Renal pelvis (tissue), 4 donors: ENCODE results near the gene HDHD5. TPM values are rescaled to one million over a fixed set of nuclear protein-coding genes. Genes with fewer than 3 reads are reported as not detected.

Experiments
- DNase-seq: peaks from one replicate; pipeline ENCODE4 v3.0.0-alpha.2; 2013
- polyA plus RNA-seq, 3 donors: library from polyadenylated mRNA; unstranded; fragments of 120-200 nt; gene quantifications; one replicate each; pipeline ENCODE4 v1.2.1, GENCODE V29; 2013; ENCODE audit not compliant: insufficient read length in 3 of 3

Gene HDHD5
- polyA plus RNA-seq, 3 donors = 38.7 to 46.6 (median 44.7) TPM

- no peak for DNase-seq
Observed at GRCh38 chr22:17130199-17130598, 28.9 kb downstream of the HDHD5 start.

DNA sequence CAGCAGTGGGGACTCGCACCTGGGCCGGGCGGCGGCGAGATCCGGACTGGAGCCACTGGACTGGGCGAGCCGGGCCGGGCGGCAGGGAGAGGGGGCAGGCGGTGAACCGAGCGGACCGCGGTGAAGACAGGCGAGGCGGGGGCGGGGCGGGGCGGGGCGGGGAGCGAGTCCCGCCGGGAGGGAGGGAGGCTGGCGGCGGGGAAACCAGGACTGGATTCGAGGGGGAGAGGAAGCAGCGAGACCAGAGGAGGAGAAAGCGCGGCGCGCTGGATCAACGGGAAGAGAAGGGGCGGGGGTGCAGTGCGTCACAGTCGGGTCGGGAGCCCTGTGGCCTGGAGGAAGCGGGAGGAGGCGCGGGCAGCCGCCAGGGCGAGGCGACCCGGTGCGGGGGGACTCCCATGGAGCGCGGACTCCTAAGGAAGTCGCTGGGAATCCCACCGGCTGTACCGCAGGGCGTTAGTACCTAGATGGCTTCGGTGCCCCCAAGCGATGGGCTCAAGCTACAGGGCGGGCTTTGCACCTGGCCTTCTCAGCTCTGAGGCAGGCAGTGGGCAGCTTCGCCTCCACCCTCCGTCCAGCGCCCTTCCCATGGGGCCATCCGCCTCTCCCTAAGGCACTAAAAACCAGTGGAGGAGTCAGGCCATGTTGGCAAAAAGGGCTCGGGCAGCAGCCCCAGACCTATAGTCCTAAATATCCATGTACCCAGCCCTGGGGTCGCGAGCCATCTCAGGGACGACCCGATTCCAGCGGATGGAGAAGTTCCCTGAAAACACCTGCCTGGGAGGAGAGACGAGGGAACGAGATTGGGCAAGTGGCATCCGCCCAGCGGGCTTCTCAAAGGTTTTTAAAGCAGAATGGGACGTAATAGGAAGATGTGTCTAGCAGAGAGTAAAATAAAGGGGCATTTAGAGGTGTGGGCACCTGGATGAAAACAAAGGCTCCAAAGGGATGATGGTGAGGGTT lies 37.6 kb downstream of the HDHD5 start, which contains the start of gene TMEM121B:
TSS of gene TMEM121B (minus strand) at position 128 of the 963 bp plus-strand sequence. CDS start 233 bp downstream, outside the sequence.
- DNase-seq = peak; percentile 75

- no peak for DNase-seq
Observed at GRCh38 chr22:17120711-17121232, 38.3 kb downstream of the HDHD5 start.

DNA sequence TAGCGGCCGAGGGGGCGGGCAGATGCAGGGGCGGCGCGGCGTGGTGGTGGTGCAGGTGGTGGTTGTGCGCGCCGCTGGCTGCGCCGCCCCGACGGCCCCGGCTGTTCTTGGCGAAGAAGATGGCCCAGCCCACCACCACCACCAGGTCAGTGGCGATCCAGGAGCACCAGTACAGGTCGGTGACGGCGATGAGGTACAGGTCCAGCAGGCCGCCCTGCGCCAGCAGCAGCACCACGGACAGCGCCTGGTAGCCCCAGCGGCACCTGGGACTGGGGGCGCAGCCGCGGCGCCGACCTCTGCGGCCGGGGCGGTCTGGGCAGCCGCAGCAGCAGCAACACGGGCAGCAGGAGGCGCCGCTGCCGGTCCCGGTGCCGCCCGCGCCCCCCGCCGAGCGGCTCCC lies 38.8 kb downstream of the HDHD5 start:
- peak; percentile 69 for DNase-seq

DNA sequence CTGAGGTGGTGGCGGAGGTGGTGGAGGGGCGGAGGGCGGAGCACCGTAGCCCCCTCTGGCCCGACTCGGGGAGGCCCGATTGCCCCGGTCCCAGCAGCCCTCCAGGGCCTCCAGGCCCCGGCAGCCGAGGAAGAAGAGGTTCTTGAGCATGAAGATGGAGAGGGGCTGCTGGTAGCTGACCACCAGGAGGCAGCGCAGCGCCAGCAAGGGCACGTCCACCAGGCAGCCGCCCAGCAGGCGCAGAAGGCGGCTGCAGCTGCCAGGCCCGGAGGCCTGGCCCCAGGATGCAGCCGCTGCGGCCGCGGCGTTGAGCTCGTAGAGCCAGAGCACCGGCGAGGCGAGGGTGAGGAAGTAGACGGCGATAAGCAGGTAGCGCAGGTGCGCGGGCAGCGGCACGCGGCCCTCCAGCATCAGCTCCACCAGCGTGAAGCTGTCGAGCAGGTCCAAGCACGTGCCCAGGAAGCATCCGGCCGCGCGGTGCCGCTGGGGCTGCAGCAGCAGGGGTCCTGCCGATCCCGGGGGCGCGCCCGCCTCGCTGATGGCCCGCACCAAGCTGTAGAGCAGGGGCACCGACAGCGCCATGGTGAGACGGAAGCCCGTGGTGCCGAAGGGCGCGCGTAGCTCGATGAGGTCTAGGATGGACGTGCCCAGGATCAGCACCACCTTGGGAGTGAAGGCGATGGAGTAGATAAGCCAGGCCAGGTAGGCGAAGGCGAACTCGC lies 39.4 kb downstream of the HDHD5 start:
- no peak for DNase-seq

DNA sequence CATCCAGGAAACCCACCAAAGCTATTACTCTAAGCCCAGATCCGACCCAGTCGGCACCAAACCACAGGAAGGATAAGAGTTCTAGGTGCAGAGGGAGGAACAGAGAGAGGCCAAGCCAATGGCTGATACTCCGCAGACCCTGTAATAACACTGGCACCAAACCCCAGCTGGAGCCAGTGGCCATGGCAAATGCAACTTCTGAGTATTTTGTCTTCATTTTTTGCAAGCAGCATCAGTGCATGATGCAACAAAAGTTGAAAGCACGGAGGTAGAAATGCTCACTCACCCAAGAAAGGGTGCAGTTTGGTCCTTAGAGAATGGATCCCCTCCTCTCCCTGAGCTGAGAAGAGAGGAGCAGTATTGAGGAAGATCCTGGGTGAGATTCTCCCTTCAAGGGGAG lies 40.7 kb downstream of the HDHD5 start:
- no peak for DNase-seq

GRCh38 chr22:17117890-17118289 lies 41.2 kb downstream of the HDHD5 start:
- no peak for DNase-seq

GRCh38 chr22:17117400-17117799 lies 41.7 kb downstream of the HDHD5 start:
- DNase-seq = no peak

GRCh38 chr22:17116572-17117330 lies 42.3 kb downstream of the HDHD5 start:
- DNase-seq = no peak

DNA sequence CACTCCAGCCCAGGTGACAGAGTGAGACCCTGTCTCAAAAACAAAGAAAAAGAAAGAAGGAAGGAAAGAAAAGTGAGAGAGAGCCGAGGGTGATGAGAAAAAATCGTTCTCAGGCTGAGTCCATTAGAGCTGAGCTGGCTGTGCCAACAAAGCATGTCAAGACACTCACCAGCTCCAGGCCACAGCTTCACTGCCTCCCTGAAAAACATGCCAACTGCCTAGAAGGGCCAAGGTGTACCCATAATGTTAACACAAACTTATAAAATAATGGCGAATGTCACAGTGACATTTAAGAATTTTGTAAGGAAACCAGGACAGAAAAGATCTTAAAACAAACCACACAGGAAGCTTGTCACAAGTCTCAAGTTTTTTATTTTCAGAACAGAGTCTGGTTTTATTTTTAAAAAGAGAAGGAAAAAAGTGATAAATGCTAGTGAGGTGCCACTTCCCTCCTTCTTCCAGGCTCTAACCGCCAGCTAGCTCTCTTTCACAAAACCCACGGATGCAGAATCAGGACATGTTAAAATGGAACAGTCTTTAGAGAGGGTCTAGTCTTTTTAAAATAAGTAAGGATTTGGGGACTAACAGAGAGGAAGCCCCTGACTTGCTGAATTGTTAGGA lies 43.0 kb downstream of the HDHD5 start:
- DNase-seq = no peak

- no peak for DNase-seq
Observed at GRCh38 chr22:17115236-17115635, 43.8 kb downstream of the HDHD5 start.

DNA sequence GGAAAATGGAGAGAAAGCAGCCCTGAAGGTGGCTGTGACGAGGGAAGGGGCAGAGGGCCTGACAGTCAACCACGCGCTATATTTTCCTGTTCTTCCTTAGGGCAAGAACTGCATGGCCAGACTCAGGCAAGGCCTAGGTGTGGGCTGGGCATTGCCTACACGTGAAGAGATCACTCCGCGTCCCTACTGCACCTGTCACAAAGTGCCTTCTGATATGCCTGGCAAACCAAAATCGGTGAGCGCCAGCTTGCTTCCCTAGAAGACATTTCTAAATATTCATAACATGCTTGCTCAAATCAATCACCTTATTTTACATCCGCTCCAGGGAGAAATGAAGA lies 44.2 kb downstream of the HDHD5 start:
- DNase-seq = no peak

DNA sequence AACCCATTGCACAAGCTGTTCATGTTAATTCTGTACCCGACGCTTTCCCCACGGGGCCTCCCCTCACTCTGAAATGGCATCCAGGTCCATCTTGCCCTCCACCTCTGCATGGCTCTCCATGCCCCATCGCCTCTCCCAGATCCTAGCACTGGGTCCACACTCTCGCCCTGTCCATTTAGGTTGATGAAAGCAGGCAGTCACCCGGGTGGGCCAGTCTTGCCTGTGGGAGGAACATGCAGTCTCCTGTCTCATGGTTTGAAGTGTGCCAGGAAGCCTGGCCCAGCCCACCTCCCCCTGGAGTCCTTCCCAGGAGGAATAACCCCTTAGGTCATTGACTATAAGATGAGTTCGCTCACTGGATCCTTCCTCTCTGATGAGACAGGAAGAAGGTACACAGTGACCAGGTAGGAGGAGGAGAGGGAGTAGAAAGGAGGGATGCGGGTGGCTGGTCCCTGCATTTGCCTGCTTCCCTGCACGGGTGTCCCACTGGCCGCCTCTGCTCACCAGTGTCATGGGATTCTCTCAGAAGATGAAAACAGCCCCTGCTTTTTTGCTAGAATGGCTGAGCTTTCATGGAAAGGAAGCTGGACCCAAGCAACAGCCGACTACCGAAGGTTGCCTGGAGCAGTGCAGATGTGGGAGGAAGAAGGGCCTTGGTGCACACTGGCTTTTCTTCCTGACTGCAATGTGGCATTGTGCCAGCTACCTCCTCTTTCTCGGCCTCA lies 44.7 kb downstream of the HDHD5 start:
- no peak for DNase-seq

DNA sequence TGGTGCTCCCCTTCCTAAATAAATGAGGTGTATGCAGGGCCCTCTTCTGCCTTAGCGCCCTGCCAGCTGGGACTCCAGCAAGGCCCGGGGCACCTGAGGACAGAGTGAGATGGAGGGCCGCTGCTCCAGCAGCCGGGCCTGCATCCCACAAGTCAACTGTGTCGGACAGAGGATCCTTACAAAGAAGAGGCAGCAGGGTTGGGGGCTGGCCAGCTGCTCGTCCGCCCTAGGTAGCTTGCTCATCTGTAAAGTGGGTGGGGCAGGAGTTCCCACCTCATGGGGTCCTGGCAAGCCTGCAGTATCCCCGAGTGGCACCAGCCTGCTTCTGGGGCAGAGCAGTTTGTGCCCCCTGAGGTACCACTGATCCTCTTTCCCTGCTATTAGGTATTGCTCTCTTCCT lies 45.5 kb downstream of the HDHD5 start:
- no peak for DNase-seq

DNA sequence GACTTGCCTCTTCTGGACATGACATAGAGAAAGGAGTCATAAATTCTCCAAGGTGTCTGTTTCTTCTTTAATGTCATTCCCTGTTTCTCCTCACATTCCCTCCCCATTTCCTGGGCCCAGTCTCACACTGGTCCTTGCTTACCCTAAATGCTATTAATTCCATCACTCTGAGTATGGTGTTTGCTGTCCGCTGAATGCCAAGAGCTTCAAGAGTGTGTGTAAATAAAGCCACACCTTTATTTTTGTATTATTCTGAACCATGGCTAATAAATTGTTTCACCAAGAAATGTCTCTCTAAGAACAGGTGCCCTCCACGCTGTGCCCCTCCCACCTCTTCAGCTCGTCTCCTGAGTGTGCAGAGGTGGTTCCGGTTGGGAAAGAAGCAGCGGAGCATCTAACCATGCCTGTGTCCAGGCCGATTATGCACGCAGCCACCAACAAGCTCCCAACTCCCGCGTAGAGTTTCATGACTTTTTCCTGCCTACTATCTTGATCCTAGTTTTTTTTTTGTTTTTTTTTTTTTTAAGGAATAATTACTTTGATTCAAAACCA lies 46.5 kb downstream of the HDHD5 start:
- DNase-seq = no peak

- DNase-seq = no peak
Observed at GRCh38 chr22:17110791-17111550, 48.1 kb downstream of the HDHD5 start.

GRCh38 chr22:17109976-17110375 lies 49.1 kb downstream of the HDHD5 start:
- no peak for DNase-seq

DNA sequence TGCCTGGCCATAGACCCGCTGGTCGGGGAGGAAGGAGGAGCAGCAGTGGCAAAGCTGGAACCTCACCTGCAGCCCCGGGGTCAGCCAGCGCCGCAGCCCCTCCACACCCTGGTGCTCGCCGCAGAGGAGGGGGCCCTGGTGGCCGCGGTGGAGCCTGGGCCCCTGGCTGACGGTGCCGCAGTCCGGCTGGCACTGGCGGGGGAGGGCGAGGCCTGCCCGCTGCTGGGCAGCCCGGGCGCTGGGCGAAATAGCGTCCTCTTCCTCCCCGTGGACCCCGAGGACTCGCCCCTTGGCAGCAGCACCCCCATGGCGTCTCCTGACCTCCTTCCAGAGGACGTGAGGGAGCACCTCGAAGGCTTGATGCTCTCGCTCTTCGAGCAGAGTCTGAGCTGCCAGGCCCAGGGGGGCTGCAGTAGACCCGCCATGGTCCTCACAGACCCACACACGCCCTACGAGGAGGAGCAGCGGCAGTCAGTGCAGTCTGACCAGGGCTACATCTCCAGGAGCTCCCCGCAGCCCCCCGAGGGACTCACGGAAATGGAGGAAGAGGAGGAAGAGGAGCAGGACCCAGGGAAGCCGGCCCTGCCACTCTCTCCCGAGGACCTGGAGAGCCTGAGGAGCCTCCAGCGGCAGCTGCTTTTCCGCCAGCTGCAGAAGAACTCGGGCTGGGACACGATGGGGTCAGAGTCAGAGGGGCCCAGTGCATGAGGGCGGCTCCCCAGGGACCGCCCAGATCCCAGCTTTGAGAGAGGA lies 49.8 kb downstream of the HDHD5 start:
- no peak for DNase-seq
